Esophagus muscularis mucosa (tissue), 4 donors: Measurements from ENCODE around the gene CAMK1G.

ENCODE experiments used
- CTCF ChIP-seq, 3 experiments: fragments of 200-600 bp in 2 of 3; fragments of 450-650 bp in 1 of 3; sonication (generic) in 2 of 3; IDR thresholded peaks; one replicate each; pipeline ENCODE4 v1.5.1; 2017 to 2019; ENCODE audit warnings: antibody characterized with exemption in 3 of 3, mild to moderate bottlenecking in 2 of 3, moderate library complexity in 1 of 3
- EP300 ChIP-seq: sonication (generic); formaldehyde crosslinking; IDR thresholded peaks from one replicate; pipeline ENCODE4 v1.6.1; 2017; ENCODE audit warnings: antibody characterized with exemption
- POLR2A ChIP-seq: fragments of 450-650 bp; IDR thresholded peaks from one replicate; pipeline ENCODE4 v1.6.1; 2017; ENCODE audit warnings: antibody characterized with exemption, moderate library complexity, mild to moderate bottlenecking, low read depth
- POLR2AphosphoS5 ChIP-seq, 2 donors: sonication (generic); formaldehyde crosslinking; IDR thresholded peaks; one replicate each; pipeline ENCODE4 v1.6.1; 2017; ENCODE audit warnings: antibody characterized with exemption in 2 of 2

DNA sequence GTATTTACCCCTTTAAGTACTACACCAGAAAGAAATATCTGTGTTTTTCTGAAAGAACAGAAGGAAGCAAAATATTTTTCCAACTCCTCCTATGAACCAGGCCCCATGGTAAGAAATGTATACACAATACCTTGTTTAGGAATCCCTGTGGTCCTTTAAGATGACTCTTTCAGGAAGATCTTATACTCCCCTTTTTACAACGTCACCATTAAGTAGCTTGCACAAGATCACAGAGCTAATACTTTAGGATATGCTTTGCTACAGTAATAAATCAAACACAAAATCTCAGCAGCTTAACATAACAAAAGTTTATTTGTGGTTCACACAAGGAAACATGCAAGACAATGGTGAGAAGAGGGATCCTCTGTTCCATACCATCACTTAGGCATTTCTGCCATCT lies 77.6 kb downstream of the CAMK1G start:
- TF ChIP-seq CTCF (IDR thresholded peaks at IDR 0.05) (no peak), POLR2A (no peak), EP300 (no peak), POLR2AphosphoS5 (IDR thresholded peaks at IDR 0.05) (no peak)
